ENCODE data around the gene S100A2.
A peak's percentile ranks its signal among the peaks of the same experiment; 100 is the strongest.

The S100A2 gene

GRCh38 chr1:153533689-153534201 is 31.9 kb downstream of the S100A2 start:
- no peak for DNase-seq (ENCODE audit: low read depth, low spot score)
- ChIA-PET CTCF (interaction anchor here (0.6 to 14.8 kb wide), 28 partner anchors 8 to 182 kb away, joined by 3 to 333 read pairs (median 9); partner anchors contain the start of genes CHTOP, S100A1, S100A13 and S100A14), POLR2A (interaction anchor here (0.7 to 5.5 kb wide), 14 partner anchors 11 to 173 kb away, joined by 3 to 128 read pairs (median 8); partner anchors contain the start of genes CHTOP, S100A13, S100A16 and S100A2)
- H3K4me3 ChIP-seq (ENCODE audit: low read depth, low read length), result peak overlapping the region; percentile 99
- no peak for TF ChIP-seq CTCF (IDR thresholded peaks at IDR 0.05; ENCODE audit: insufficient read depth, low read length, missing control alignments)

- H3K4me3 ChIP-seq (ENCODE audit: low read depth, low read length), result peak overlapping the region; percentile 99
- ChIA-PET CTCF (interaction anchor here (0.6 to 14.8 kb wide), 38 partner anchors 8 to 460 kb away, joined by 3 to 333 read pairs (median 6); partner anchors contain the start of genes CHTOP, ILF2, RAB13 and S100A1), POLR2A (interaction anchor here (0.5 to 5.5 kb wide), 17 partner anchors 12 to 101 kb away, joined by 3 to 128 read pairs (median 6); partner anchors contain the start of genes CHTOP, S100A13, S100A16 and S100A2)
- TF ChIP-seq CTCF (IDR thresholded peaks at IDR 0.05; ENCODE audit: insufficient read depth, low read length, missing control alignments), result peak; percentile 99
- no peak for DNase-seq (ENCODE audit: low read depth, low spot score)
Observed at GRCh38 chr1:153532769-153533599, 32.7 kb downstream of the S100A2 start.

- no peak overlapping the region for H3K4me3 ChIP-seq (ENCODE audit: low read depth, low read length)
- no peak for DNase-seq (ENCODE audit: low read depth, low spot score)
- ChIA-PET CTCF (interaction anchor here (0.7 to 14.8 kb wide), 27 partner anchors 7 to 454 kb away, joined by 3 to 333 read pairs (median 10); partner anchors contain the start of genes RAB13, S100A1, S100A13 and S100A16), POLR2A (interaction anchor here (0.7 to 5.5 kb wide), 11 partner anchors 9 to 95 kb away, joined by 3 to 128 read pairs (median 4); partner anchors contain the start of genes S100A13, S100A16, S100A2 and S100A4)
- no peak for TF ChIP-seq CTCF (IDR thresholded peaks at IDR 0.05; ENCODE audit: insufficient read depth, low read length, missing control alignments)
Observed at GRCh38 chr1:153532181-153532580, 33.5 kb downstream of the S100A2 start.

- POLR2A ChIA-PET, result interaction anchor here (0.7 to 5.5 kb wide), 9 partner anchors 9 to 95 kb away, joined by 3 to 128 read pairs (median 5); partner anchors contain the start of genes S100A13, S100A16, S100A2 and S100A4
- CTCF ChIA-PET, result interaction anchor here (0.7 to 14.8 kb wide), 20 partner anchors 10 to 180 kb away, joined by 3 to 333 read pairs (median 17); partner anchors contain the start of genes S100A1, S100A13, S100A16 and S100A2
- no peak overlapping the region for H3K4me3 ChIP-seq (ENCODE audit: low read depth, low read length)
- no peak for DNase-seq (ENCODE audit: low read depth, low spot score)
- no peak for TF ChIP-seq CTCF (IDR thresholded peaks at IDR 0.05; ENCODE audit: insufficient read depth, low read length, missing control alignments)
Observed at GRCh38 chr1:153531638-153532037, 34.0 kb downstream of the S100A2 start.

- CTCF ChIA-PET, result interaction anchor here (5.0 to 14.8 kb wide), 2 partner anchors 18 to 43 kb away, joined by 49 to 333 read pairs; no protein-coding TSS in a partner anchor
- POLR2A ChIA-PET, result no interaction called here
- H3K4me3 ChIP-seq (ENCODE audit: low read depth, low read length), result no peak overlapping the region
- no peak for TF ChIP-seq CTCF (IDR thresholded peaks at IDR 0.05; ENCODE audit: insufficient read depth, low read length, missing control alignments)
- DNase-seq (ENCODE audit: low read depth, low spot score), result no peak
Observed at GRCh38 chr1:153527683-153528040, 38.0 kb downstream of the S100A2 start.
